Measurements from ENCODE around the gene AKT1S1. TPM values are rescaled to one million over a fixed set of nuclear protein-coding genes. Genes with fewer than 3 reads are reported as not detected.

Gene AKT1S1
- total and polyA plus RNA-seq, 2 donors (not counting 3 experiments of a cell fraction or from before 2014, with no cell fraction given), result 64.2 to 68.3 TPM

DNA sequence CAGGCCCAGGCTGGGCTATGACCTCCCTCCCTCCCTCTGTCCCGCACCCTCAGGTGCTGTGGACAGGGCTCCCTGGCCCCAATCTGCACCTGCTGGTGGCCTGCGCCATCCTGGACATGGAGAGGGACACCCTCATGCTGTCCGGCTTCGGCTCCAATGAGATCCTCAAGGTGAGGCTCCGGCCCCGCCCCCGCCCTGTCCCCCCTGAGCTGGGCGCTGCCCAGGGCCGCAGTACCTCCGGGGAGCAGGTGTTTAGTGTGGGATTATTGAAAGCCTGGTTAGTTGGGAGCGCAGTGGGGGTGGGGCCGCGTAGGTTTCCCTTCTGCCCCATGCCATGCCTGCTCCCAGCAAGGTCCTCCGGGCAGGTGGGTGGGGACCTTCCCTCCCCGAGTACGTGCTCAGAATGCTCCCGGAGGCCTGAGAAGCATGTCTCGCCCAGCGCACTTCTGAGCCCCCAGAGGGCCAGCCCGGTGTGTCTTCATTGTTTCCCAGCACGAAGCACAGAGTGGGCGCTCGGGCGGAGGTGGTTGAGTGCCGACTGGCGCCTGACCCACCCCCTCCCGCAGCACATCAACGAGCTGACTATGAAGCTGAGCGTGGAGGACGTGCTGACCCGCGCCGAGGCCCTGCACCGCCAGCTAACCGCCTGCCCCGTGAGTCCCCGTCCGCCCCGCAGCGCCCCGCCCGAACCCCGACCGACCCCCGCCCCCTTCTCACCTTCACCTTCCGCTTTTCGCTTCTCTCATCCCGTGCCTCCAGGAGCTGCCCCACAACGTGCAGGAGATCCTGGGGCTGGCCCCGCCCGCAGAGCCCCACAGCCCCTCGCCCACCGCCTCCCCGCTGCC, 10.7 kb upstream of the AKT1S1 start:
- intact Hi-C loops (cut with micrococcal nuclease), result no loop called here
- DNase-seq (ENCODE audit: low read depth, low spot score), result no peak
- H3K4me3 ChIP-seq (replicated peaks in 1 of 3; ENCODE audit: insufficient read depth in 1 of 3, low read depth in 1 of 3, low read length in 3 of 3), result no peak overlapping the region
- H3K4me2 ChIP-seq (ENCODE audit: insufficient read depth, low read length), result no peak overlapping the region
- CTCF ChIA-PET, result no interaction called here
- no TSS peak for BruUV-seq (replicated peaks)
- peaks cover 15 to 18% of the 10 kb centered on the region in 2 experiments for H3K36me3 ChIP-seq (ENCODE audit: control insufficient read depth in 2 of 2, extremely low read depth in 1 of 2, insufficient read depth in 2 of 2, low read length in 2 of 2)
- H3K9ac ChIP-seq (replicated peaks; ENCODE audit: extremely low read depth, insufficient read depth, low read length), result no peak overlapping the region
- no peak overlapping the region for H3K27ac ChIP-seq (ENCODE audit: insufficient read depth, low read depth, low read length)
- H3K27me3 ChIP-seq (ENCODE audit: control insufficient read depth in 2 of 2, insufficient read depth in 2 of 2, low read length in 2 of 2), result no peaks in the 10 kb centered on the region
- dilution Hi-C loops (cut with MboI; ENCODE audit: extremely low pct_ligation_motif_present, low sequenced_read_pairs), result no loop called here
- POLR2A ChIA-PET, result no interaction called here
- no peaks in the 10 kb centered on the region for H4K20me1 ChIP-seq (replicated peaks; ENCODE audit: control insufficient read depth, extremely low read depth, insufficient read depth, low read length)
- no peaks in the 10 kb centered on the region for H3K79me2 ChIP-seq (ENCODE audit: control insufficient read depth, insufficient read depth, low read length)
- no peaks in the 10 kb centered on the region for H3K9me1 ChIP-seq (replicated peaks; ENCODE audit: control insufficient read depth, extremely low read depth, insufficient read depth, low read length)
- no peak overlapping the region for H2AFZ ChIP-seq (ENCODE audit: low read depth, low read length)
- H3K4me1 ChIP-seq (ENCODE audit: control insufficient read depth, extremely low read depth, insufficient read depth, low read length), result peaks cover 3% of the 10 kb centered on the region
- TF ChIP-seq, protein P1, sequence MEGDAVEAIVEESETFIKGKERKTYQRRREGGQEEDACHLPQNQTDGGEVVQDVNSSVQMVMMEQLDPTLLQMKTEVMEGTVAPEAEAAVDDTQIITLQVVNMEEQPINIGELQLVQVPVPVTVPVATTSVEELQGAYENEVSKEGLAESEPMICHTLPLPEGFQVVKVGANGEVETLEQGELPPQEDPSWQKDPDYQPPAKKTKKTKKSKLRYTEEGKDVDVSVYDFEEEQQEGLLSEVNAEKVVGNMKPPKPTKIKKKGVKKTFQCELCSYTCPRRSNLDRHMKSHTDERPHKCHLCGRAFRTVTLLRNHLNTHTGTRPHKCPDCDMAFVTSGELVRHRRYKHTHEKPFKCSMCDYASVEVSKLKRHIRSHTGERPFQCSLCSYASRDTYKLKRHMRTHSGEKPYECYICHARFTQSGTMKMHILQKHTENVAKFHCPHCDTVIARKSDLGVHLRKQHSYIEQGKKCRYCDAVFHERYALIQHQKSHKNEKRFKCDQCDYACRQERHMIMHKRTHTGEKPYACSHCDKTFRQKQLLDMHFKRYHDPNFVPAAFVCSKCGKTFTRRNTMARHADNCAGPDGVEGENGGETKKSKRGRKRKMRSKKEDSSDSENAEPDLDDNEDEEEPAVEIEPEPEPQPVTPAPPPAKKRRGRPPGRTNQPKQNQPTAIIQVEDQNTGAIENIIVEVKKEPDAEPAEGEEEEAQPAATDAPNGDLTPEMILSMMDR (IDR thresholded peaks at IDR 0.05; ENCODE audit: extremely low read depth in 1 of 2, insufficient read depth in 1 of 2, low read depth in 1 of 2, low read length in 2 of 2), result no peak
- TF ChIP-seq MYC (IDR thresholded peaks at IDR 0.05; ENCODE audit: low read depth, low read length) (no peak), EZH2 (IDR thresholded peaks at IDR 0.05; ENCODE audit: borderline replicate concordance, low read depth, low read length, severe bottlenecking) (no peak), GATA2 (IDR thresholded peaks at IDR 0.05; ENCODE audit: insufficient read depth, insufficient read length, low read depth, low read length) (no peak), FOS (IDR thresholded peaks at IDR 0.05; ENCODE audit: borderline replicate concordance, insufficient read depth, low read length) (no peak), POLR2AphosphoS5 (IDR thresholded peaks at IDR 0.05; ENCODE audit: insufficient read depth, low read depth, low read length) (no peak), JUN (IDR thresholded peaks at IDR 0.05; ENCODE audit: borderline replicate concordance, insufficient read depth, insufficient read length, low read depth) (no peak), POLR2A (IDR thresholded peaks at IDR 0.05; ENCODE audit: low read depth, low read length) (no peak)
- TF ChIP-seq, protein P2, sequence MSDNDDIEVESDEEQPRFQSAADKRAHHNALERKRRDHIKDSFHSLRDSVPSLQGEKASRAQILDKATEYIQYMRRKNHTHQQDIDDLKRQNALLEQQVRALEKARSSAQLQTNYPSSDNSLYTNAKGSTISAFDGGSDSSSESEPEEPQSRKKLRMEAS (IDR thresholded peaks at IDR 0.05; ENCODE audit: insufficient read depth, insufficient read length), result no peak
- no peaks in the 10 kb centered on the region for H3K9me3 ChIP-seq (replicated peaks; ENCODE audit: control insufficient read depth, insufficient read depth, low read length)
- FAIRE-seq, result no peak

All from endothelial cell of umbilical vein (primary cell).